Esophagus muscularis mucosa (tissue), 4 donors: ENCODE data around the gene ITFG1.

Experiments used
- EP300 ChIP-seq: sonication (generic); formaldehyde crosslinking; IDR thresholded peaks from one replicate; pipeline ENCODE4 v1.6.1; 2017; ENCODE audit warnings: antibody characterized with exemption
- POLR2A ChIP-seq: fragments of 450-650 bp; IDR thresholded peaks from one replicate; pipeline ENCODE4 v1.6.1; 2017; ENCODE audit warnings: antibody characterized with exemption, moderate library complexity, mild to moderate bottlenecking, low read depth
- POLR2AphosphoS5 ChIP-seq, 2 donors: sonication (generic); formaldehyde crosslinking; IDR thresholded peaks; one replicate each; pipeline ENCODE4 v1.6.1; 2017; ENCODE audit warnings: antibody characterized with exemption in 2 of 2
- TF ChIP-seq, protein P1 (sequence below), 3 experiments: fragments of 200-600 bp in 2 of 3; fragments of 450-650 bp in 1 of 3; sonication (generic) in 2 of 3; IDR thresholded peaks; one replicate each; pipeline ENCODE4 v1.5.1; 2017 to 2019; ENCODE audit warnings: antibody characterized with exemption in 3 of 3, mild to moderate bottlenecking in 2 of 3, moderate library complexity in 1 of 3

GRCh38 chr16:47342055-47342454 lies 118.8 kb downstream of the ITFG1 start:
- no peak for TF ChIP-seq EP300
- no peak for TF ChIP-seq POLR2AphosphoS5 (IDR thresholded peaks at IDR 0.05)
- TF ChIP-seq, protein P1, sequence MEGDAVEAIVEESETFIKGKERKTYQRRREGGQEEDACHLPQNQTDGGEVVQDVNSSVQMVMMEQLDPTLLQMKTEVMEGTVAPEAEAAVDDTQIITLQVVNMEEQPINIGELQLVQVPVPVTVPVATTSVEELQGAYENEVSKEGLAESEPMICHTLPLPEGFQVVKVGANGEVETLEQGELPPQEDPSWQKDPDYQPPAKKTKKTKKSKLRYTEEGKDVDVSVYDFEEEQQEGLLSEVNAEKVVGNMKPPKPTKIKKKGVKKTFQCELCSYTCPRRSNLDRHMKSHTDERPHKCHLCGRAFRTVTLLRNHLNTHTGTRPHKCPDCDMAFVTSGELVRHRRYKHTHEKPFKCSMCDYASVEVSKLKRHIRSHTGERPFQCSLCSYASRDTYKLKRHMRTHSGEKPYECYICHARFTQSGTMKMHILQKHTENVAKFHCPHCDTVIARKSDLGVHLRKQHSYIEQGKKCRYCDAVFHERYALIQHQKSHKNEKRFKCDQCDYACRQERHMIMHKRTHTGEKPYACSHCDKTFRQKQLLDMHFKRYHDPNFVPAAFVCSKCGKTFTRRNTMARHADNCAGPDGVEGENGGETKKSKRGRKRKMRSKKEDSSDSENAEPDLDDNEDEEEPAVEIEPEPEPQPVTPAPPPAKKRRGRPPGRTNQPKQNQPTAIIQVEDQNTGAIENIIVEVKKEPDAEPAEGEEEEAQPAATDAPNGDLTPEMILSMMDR (IDR thresholded peaks at IDR 0.05), result no peak
- no peak for TF ChIP-seq POLR2A
